Pancreas (tissue), 10 donors: ENCODE data around the gene CFAP299. TPM values are rescaled to one million over a fixed set of nuclear protein-coding genes. Genes with fewer than 3 reads are reported as not detected.
"Not testable (repeated sequence)": the region's sequence is repeated elsewhere in the genome, so short reads cannot be mapped to it uniquely, and the experiment has no call there.

Source experiments
- ATAC-seq, 4 donors: fragments of 200-7000 bp; cut with Tn5 transposase; one replicate each; pipeline versions ENCODE4 v1.8.0 to v1.9.1; 2020; ENCODE audit warnings: mild to moderate bottlenecking in 4 of 4, moderate library complexity in 4 of 4
- DNase-seq, 6 donors: peaks; one replicate each; pipeline ENCODE4 v3.0.0-alpha.2; 2020
- FAIRE-seq: peaks from 2 replicates; lab custom pipeline; 2012; peaks lifted over from hg19 to GRCh38; lab: Jason Lieb, UNC
- H3K27ac ChIP-seq, 4 donors: fragments of 200-600 bp; sonication (generic); 1 replicate in 3 of 4; 2 replicates in 1 of 4; pipeline versions ENCODE4 v1.5.0 to v1.8.0; 2020
- H3K27me3 ChIP-seq, 4 donors: fragments of 200-600 bp; one replicate each; pipeline ENCODE4 v1.8.0; 2021
- H3K36me3 ChIP-seq, 3 donors: fragments of 200-600 bp; sonication (generic) in 1 of 3; one replicate each; pipeline versions ENCODE4 v1.5.0 to v1.8.0; 2020 to 2021
- H3K4me1 ChIP-seq, 3 donors: fragments of 200-600 bp; one replicate each; pipeline ENCODE4 v1.8.0; 2021
- H3K4me3 ChIP-seq, 4 donors: fragments of 200-600 bp; sonication (generic) in 2 of 4; one replicate each; pipeline versions ENCODE4 v1.5.0 to v1.8.0; 2020 to 2021
- H3K9me3 ChIP-seq, 4 donors: fragments of 200-600 bp; one replicate each; pipeline ENCODE4 v1.8.0; 2021
- WGBS, 2 donors: extraction: QIAGEN DNeasy Blood & Tissue Kit; methylation state at CpG; one replicate each; pipeline ENCODE4 v1.1.7; 2013; 5-methylcytosine and 5-hydroxymethylcytosine counted together
- intact Hi-C, 3 donors: fragments of 100-400 bp; cut with DNase I; formaldehyde crosslinking; loops; one replicate each; pipeline versions ENCODE4 v1.11.1 to v1.14.2; 2022
- polyA plus RNA-seq, 2 donors: library from polyadenylated mRNA; stranded (reverse); fragments of 200-250 nt; gene quantifications; one replicate each; pipeline ENCODE4 v1.2.3, GENCODE V29; 2013
- total RNA-seq, 6 donors: library from RNA; stranded (reverse); fragmentation: NEBNext Ultra II Directional in 4 of 6; extraction: Animal tissue kit (Norgen Biotek cat#: 25700) in 4 of 6; gene quantifications; one replicate each; pipeline versions ENCODE4 v1.2.1 to v1.2.4, GENCODE V29; 2021 to 2023
- TF ChIP-seq, protein P1 (sequence below), 4 donors: fragments of 200-600 bp; sonication (generic) in 3 of 4; IDR thresholded peaks; one replicate each; pipeline versions ENCODE4 v1.5.0 to v1.8.0; 2021; ENCODE audit warnings: antibody characterized with exemption in 4 of 4
- donor health status: healthy with polysubstance abuse.
- donor health status: DM: no; HTN: no; CAD: no; lungs with moderate emphysema.
- donor health status: DM: no; HTN: no; CAD: no.
- donor health status: control.
- donor health status: control.
- donor health status: Bipolar disorder and iron deficiency.
- donor health status: DM: yes; HTN: yes; CAD: no.
- donor health status: DM: no; HTN: no; CAD: no.
- donor health status: DM: no; HTN: no; CAD: no.
- donor health status: DM: yes; HTN: yes; CAD: no.

The CFAP299 gene
- total and polyA plus RNA-seq, 8 donors: 0.14 TPM; not detected in 7

DNA sequence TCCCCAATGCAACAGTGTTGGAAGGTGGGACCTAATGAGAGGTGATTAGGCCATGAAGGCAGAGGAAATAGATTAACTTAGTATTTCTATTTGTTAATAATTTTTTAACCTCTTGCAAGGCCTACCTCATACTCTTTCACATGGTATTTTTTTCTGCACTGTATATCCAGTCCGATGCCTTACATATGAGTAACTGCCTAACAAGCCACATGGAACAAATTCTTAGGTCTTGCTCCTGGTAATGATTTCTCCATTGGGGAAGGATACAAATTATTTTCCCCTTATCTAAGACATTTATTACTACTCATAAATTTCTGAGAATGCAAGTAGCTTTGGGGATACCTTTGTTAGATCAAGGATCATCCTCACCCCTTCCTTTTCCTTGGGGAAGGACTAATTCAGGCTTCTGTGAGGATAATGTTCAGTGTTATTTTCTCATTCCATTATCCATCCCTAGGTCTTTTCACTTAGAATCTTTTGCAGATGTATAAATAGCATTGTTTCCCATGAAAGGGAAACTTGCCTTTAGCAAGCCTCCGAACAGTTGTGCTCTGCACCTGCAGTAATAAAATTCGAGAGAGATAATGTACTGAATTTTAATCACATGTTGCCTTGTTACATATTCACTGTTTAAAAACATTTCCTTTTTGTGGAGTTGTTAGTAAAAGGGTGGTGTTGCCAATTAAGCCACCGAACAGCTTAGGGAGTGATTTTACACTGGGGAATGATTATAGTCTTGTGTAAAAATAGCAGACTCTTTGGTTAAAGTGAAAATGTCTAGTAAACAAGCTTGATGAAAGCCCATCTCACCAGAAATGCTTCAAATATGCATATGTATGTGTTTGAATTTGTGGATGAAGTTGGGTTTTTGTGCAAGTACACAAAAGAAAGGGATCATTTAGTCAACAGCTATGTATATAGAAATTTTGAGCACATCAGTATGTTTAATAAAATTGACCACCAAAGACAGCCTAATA, 89.9 kb downstream of the CFAP299 start:
- no peaks in the 10 kb centered on the region for H3K4me1 ChIP-seq

DNA sequence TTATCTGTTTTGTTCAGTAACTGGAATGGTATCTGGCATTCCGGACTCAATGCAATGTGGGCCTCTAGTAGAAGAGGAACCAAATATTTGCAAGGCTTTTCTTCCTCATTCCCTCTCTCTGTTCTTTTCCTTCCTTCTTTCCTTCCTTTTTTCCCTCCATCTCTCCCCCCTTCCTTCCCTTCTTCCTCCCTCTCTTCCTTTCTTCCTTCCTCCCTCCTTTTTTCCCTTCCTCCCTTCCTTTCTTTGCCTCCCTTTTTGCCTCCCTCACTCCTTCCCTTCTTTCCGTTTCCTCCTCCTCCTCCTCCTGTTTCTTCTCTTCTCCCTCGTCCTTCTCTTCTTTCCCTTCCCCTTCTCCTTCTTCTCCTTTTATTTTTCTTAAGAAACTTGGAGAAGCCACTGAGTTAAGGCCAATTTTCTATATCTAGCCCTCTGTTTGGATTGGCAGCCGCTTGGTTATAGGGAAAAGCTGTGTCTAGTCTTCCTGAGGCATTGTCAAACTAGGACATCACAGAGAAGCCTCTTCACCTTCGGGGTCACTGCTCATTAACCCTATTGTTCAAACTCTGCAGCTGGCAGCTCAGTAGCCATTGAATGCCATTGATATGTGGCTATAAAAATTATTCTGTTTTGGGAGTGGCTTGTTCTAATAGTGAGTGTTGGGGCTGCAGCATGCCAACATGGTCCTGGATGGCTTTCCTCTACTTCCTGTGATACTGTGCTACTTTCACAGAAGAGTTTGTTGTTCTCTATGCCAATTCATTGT, 95.9 kb downstream of the CFAP299 start:
- ATAC-seq (no peak), FAIRE-seq (no peak), DNase-seq (no peak)
- no peaks in the 10 kb centered on the region for H3K9me3 ChIP-seq
- TF ChIP-seq, protein P1, sequence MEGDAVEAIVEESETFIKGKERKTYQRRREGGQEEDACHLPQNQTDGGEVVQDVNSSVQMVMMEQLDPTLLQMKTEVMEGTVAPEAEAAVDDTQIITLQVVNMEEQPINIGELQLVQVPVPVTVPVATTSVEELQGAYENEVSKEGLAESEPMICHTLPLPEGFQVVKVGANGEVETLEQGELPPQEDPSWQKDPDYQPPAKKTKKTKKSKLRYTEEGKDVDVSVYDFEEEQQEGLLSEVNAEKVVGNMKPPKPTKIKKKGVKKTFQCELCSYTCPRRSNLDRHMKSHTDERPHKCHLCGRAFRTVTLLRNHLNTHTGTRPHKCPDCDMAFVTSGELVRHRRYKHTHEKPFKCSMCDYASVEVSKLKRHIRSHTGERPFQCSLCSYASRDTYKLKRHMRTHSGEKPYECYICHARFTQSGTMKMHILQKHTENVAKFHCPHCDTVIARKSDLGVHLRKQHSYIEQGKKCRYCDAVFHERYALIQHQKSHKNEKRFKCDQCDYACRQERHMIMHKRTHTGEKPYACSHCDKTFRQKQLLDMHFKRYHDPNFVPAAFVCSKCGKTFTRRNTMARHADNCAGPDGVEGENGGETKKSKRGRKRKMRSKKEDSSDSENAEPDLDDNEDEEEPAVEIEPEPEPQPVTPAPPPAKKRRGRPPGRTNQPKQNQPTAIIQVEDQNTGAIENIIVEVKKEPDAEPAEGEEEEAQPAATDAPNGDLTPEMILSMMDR (IDR thresholded peaks at IDR 0.05): no peak
- H3K27ac ChIP-seq: no peak overlapping the region
- H3K4me1 ChIP-seq: no peaks in the 10 kb centered on the region
- H3K36me3 ChIP-seq: no peaks in the 10 kb centered on the region
- no peak overlapping the region for H3K4me3 ChIP-seq
- 56 to 72% methylated on average over 5 of the region's 5 CpGs for WGBS, 2 donors
- H3K27me3 ChIP-seq: no peaks in the 10 kb centered on the region
- intact Hi-C loops: no loop called here

More for the DNA sequence above, 89.9 kb downstream of the CFAP299 start:
- Histone ChIP-seq H3K9me3 (no peaks in the 10 kb centered on the region), H3K27me3 (no peaks in the 10 kb centered on the region), H3K36me3 (no peaks in the 10 kb centered on the region), H3K4me3 (no peak overlapping the region), H3K27ac (no peak overlapping the region)
- ATAC-seq (no peak), DNase-seq (no peak), FAIRE-seq (no peak)
- TF ChIP-seq, protein P1 (IDR thresholded peaks at IDR 0.05): no peak
- intact Hi-C loops: no loop called here
- 44 to 60% methylated on average over 4 of the region's 4 CpGs for WGBS, 2 donors

DNA sequence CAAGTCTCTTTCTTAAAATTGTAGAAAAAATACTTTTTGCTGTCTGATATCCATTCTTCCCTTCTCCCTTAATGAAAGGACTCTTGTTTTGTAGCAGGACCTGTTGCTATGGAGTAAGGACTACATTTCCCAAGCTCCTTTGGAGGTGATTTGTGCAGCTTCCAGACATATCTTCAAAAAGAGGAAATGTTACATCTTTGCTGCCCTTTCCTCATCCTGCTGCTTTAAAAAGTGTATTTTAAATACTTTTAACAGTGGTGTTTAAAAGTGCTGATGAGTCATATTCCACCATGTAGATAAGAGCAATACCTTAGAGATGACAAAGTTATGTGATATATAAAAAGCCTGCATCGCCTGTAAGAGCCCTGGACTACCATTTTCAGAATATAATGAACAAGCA, 98.7 kb downstream of the CFAP299 start:
- TF ChIP-seq, protein P1 (IDR thresholded peaks at IDR 0.05): no peak
- WGBS, 2 donors: 35 to 89% methylated on average over 1 of the region's 1 CpG

DNA sequence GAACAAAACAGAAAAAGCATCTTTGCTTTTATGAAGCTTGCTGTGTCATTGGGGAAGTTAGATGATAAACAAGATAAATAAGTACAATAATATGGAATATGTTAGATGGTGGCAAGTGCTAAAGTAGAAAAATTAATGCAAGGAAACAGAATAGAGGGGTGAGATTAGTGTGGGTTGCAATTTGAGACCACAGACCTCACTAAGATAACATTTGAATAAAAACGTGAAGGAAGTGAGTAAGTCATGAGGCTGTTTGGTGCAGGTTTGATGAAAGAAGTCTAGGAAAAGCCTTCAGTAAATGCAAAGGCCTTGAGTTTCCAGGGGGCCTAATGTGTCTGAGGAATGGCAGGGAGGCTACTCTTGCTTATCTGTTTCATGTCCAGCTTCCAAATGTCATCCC, 102.5 kb downstream of the CFAP299 start:
- no peak for ATAC-seq
- Histone ChIP-seq H3K36me3 (no peaks in the 10 kb centered on the region), H3K27ac (no peak overlapping the region), H3K4me1 (no peaks in the 10 kb centered on the region), H3K27me3 (no peaks in the 10 kb centered on the region), H3K4me3 (no peak overlapping the region), H3K9me3 (no peaks in the 10 kb centered on the region)
- 24 to 39% methylated on average over 1 of the region's 1 CpG for WGBS, 2 donors
- intact Hi-C loops: no loop called here
- TF ChIP-seq, protein P1 (IDR thresholded peaks at IDR 0.05): no peak
- no peak for DNase-seq
- no peak for FAIRE-seq

More for the DNA sequence above, 98.7 kb downstream of the CFAP299 start:
- no peaks in the 10 kb centered on the region for H3K4me1 ChIP-seq
- no peaks in the 10 kb centered on the region for H3K36me3 ChIP-seq
- H3K9me3 ChIP-seq: no peaks in the 10 kb centered on the region
- no peak for ATAC-seq
- no peaks in the 10 kb centered on the region for H3K27me3 ChIP-seq
- FAIRE-seq: no peak
- intact Hi-C loops: no loop called here
- DNase-seq: no peak
- H3K4me3 ChIP-seq: no peak overlapping the region
- no peak overlapping the region for H3K27ac ChIP-seq

DNA sequence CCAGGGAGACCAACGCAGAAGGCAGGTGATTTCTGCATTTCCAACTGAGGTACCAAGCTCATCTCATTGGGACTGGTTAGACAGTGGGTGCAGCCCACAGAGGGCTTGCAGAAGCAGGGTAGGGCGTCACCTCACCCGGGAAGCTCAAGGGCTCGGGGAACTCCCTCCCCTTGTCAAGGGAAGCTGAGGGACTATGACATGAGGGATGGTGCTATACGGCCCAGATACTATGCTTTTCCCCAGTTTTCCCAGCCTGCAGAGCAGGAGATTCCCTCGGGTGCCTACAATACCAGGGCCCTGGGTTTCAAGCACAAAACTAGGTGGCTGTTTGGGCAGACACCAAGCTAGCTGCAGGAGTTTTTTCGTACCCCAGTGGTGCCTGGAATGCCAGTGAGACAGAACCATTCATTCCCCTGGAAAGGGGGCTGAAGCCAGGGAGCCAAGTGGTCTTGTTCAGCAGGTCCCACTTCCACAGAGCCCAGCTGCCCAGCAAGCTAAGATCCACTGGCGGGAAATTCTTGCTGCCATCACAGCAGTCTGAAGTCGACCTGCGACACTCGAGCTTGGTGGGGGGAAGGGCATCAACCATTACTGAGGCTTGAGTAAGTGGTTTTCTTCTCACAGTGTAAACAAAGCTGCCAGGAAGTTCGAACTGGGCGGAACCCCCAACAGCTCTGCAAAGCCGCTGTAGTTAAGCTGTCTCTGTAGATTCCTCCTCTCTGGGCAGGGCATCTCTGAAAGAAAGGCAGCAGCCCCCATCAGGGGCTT, 103.9 kb downstream of the CFAP299 start:
- 39 to 45% methylated on average over 14 of the region's 14 CpGs for WGBS, 2 donors
- H3K4me1 ChIP-seq, H3K36me3 ChIP-seq, H3K4me3 ChIP-seq, DNase-seq, FAIRE-seq, H3K27ac ChIP-seq, H3K9me3 ChIP-seq, H3K27me3 ChIP-seq, intact Hi-C loops, ATAC-seq: not testable (repeated sequence)
